Activated CD4-positive, alpha-beta T cell treated with anti-CD3 and anti-CD28 coated beads, Interleukin-2, amount 10 ng/mL, durations not matched to agents 7 days and 5 days (primary cell): ENCODE data around the gene MT3. TPM values are rescaled to one million over a fixed set of nuclear protein-coding genes. Genes with fewer than 3 reads are reported as not detected.
A peak's percentile ranks its signal among the peaks of the same experiment; 100 is the strongest.
"Not testable (repeated sequence)": the region's sequence is repeated elsewhere in the genome, so short reads cannot be mapped to it uniquely, and the experiment has no call there.

ENCODE experiments used
- CTCF ChIA-PET: fragments of 350-600 bp; sonication (Branson Sonifier 250); formaldehyde crosslinking; loops from one replicate; lab custom pipeline; 2021; ENCODE audit warnings: antibody characterized with exemption; lab: Charles Lee
- POLR2A ChIA-PET: fragments of 350-600 bp; sonication (Branson Sonifier 250); formaldehyde crosslinking; loops from one replicate; lab custom pipeline; 2021; ENCODE audit warnings: antibody characterized with exemption; lab: Charles Lee
- DNase-seq: peaks from one replicate; pipeline ENCODE4 v3.0.0-alpha.2; 2020
- H3K27ac Mint-ChIP-seq: one replicate; pipeline ENCODE4 v1.8.0; 2021; ENCODE audit warnings: mild to moderate bottlenecking, moderate library complexity, mixed read lengths
- H3K27me3 Mint-ChIP-seq: one replicate; pipeline ENCODE4 v1.8.0; 2021; ENCODE audit warnings: mixed read lengths
- H3K36me3 Mint-ChIP-seq: one replicate; pipeline ENCODE4 v1.8.0; 2021; ENCODE audit warnings: low read depth, mixed read lengths
- H3K4me1 Mint-ChIP-seq: one replicate; pipeline ENCODE4 v1.8.0; 2021; ENCODE audit warnings: mixed read lengths
- H3K4me3 Mint-ChIP-seq: one replicate; pipeline ENCODE4 v1.8.0; 2021; ENCODE audit warnings: mild to moderate bottlenecking, moderate library complexity, mixed read lengths
- H3K9me3 Mint-ChIP-seq: one replicate; pipeline ENCODE4 v1.8.0; 2021; ENCODE audit warnings: mixed read lengths
- total RNA-seq, 2 experiments: library from RNA; stranded (reverse); gene quantifications; one replicate each; pipeline ENCODE4 v1.2.3, GENCODE V29; 2021

MT3 gene
- total RNA-seq, 2 experiments from 2014 or later, result 3.0 to 3.8 TPM

GRCh38 chr16:56560447-56560846 lies 28.9 kb upstream of the MT3 start:
- CTCF ChIA-PET, result interaction anchor here (1.0 to 1.4 kb wide), 5 partner anchors 10 to 30 kb away, joined by 3 read pairs; no protein-coding TSS in a partner anchor
- POLR2A ChIA-PET, result no interaction called here
- no peaks in the 10 kb centered on the region for H3K4me1 Mint-ChIP-seq
- DNase-seq, result no peak
- no peak overlapping the region for H3K4me3 Mint-ChIP-seq
- H3K36me3 Mint-ChIP-seq, result no peaks in the 10 kb centered on the region
- no peaks in the 10 kb centered on the region for H3K9me3 Mint-ChIP-seq
- H3K27me3 Mint-ChIP-seq, result peaks cover 29% of the 10 kb centered on the region
- no peak overlapping the region for H3K27ac Mint-ChIP-seq

- no peaks in the 10 kb centered on the region for H3K4me1 Mint-ChIP-seq
- ChIA-PET CTCF (interaction anchor here (0.8 to 4.4 kb wide), 6 partner anchors 11 to 220 kb away, joined by 3 to 17 read pairs (median 3); no protein-coding TSS in a partner anchor), POLR2A (no interaction called here)
Measured at GRCh38 chr16:56561126-56561525, 28.2 kb upstream of the MT3 start.

GRCh38 chr16:56564793-56565477 lies 24.4 kb upstream of the MT3 start, which contains the start of gene MT4:
Gene MT4 (plus strand): TSS chr16:56565073. CDS start chr16:56565129, 56 bp downstream.
- ChIA-PET CTCF (interaction anchor here (1.9 to 4.4 kb wide), 2 partner anchors 12 to 137 kb away, joined by 9 to 17 read pairs; no protein-coding TSS in a partner anchor), POLR2A (no interaction called here)
- H3K36me3 Mint-ChIP-seq, result no peaks in the 10 kb centered on the region
- H3K9me3 Mint-ChIP-seq, result no peaks in the 10 kb centered on the region
- no peak for DNase-seq
- no peak within 1 kb of the TSS for H3K27ac Mint-ChIP-seq
- no peak within 1 kb of the TSS for H3K4me3 Mint-ChIP-seq
- peaks cover 4% of the 10 kb centered on the region for H3K4me1 Mint-ChIP-seq
- peaks cover 18% of the 10 kb centered on the region for H3K27me3 Mint-ChIP-seq

More at GRCh38 chr16:56561126-56561525, 28.2 kb upstream of the MT3 start:
- H3K27me3 Mint-ChIP-seq, result peaks cover 24% of the 10 kb centered on the region
- no peaks in the 10 kb centered on the region for H3K9me3 Mint-ChIP-seq
- no peak overlapping the region for H3K27ac Mint-ChIP-seq
- no peaks in the 10 kb centered on the region for H3K36me3 Mint-ChIP-seq
- no peak overlapping the region for H3K4me3 Mint-ChIP-seq
- no peak for DNase-seq

GRCh38 chr16:56569971-56570370 lies 19.4 kb upstream of the MT3 start:
- ChIA-PET POLR2A (no interaction called here), CTCF (no interaction called here)
- DNase-seq, result no peak
- Mint-ChIP-seq H3K4me1 (peaks cover 4% of the 10 kb centered on the region), H3K9me3 (peaks cover 5% of the 10 kb centered on the region), H3K27me3 (peaks cover 13% of the 10 kb centered on the region), H3K4me3 (no peak overlapping the region), H3K36me3 (no peaks in the 10 kb centered on the region), H3K27ac (no peak overlapping the region)

- Mint-ChIP-seq H3K27me3 (peaks cover 12% of the 10 kb centered on the region), H3K4me1 (no peaks in the 10 kb centered on the region), H3K36me3 (no peaks in the 10 kb centered on the region), H3K27ac (no peak overlapping the region), H3K4me3 (no peak overlapping the region), H3K9me3 (peaks cover 5% of the 10 kb centered on the region)
- CTCF ChIA-PET, result interaction anchor here (2.3 kb wide), 1 partner anchor 130 kb away, joined by 11 read pairs; no protein-coding TSS in a partner anchor
- DNase-seq, result no peak
- POLR2A ChIA-PET, result no interaction called here
Measured at GRCh38 chr16:56571525-56571924, 17.8 kb upstream of the MT3 start.

- peaks cover 5% of the 10 kb centered on the region for H3K9me3 Mint-ChIP-seq
- no peak overlapping the region for H3K27ac Mint-ChIP-seq
- DNase-seq, result no peak
- H3K27me3 Mint-ChIP-seq, result peaks cover 9% of the 10 kb centered on the region
- no peak overlapping the region for H3K4me3 Mint-ChIP-seq
- POLR2A ChIA-PET, result no interaction called here
- no peaks in the 10 kb centered on the region for H3K36me3 Mint-ChIP-seq
- CTCF ChIA-PET, result no interaction called here
- peaks cover 9% of the 10 kb centered on the region for H3K4me1 Mint-ChIP-seq
Measured at GRCh38 chr16:56574625-56575024, 14.7 kb upstream of the MT3 start.

GRCh38 chr16:56576585-56577299 lies 12.6 kb upstream of the MT3 start:
- ChIA-PET CTCF (interaction anchor here (0.6 to 4.1 kb wide), 24 partner anchors 10 to 240 kb away, joined by 3 to 41 read pairs (median 4); partner anchors contain the start of genes MT1G, MT2A and MT4), POLR2A (no interaction called here)
- DNase-seq, result peak; percentile 91
- H3K27ac Mint-ChIP-seq, result peak overlapping the region; percentile 78
- no peak overlapping the region for H3K4me3 Mint-ChIP-seq
- peaks cover 9% of the 10 kb centered on the region for H3K4me1 Mint-ChIP-seq
- peaks cover 13% of the 10 kb centered on the region for H3K27me3 Mint-ChIP-seq
- peaks cover 5% of the 10 kb centered on the region for H3K9me3 Mint-ChIP-seq
- H3K36me3 Mint-ChIP-seq, result no peaks in the 10 kb centered on the region

GRCh38 chr16:56577300-56577625 lies 12.1 kb upstream of the MT3 start:
- no peak for DNase-seq
- Mint-ChIP-seq H3K27ac (peak overlapping the region; percentile 78), H3K4me3 (no peak overlapping the region), H3K27me3 (peaks cover 14% of the 10 kb centered on the region), H3K9me3 (peaks cover 5% of the 10 kb centered on the region), H3K36me3 (no peaks in the 10 kb centered on the region), H3K4me1 (peaks cover 9% of the 10 kb centered on the region)
- POLR2A ChIA-PET, result no interaction called here
- CTCF ChIA-PET, result interaction anchor here (0.5 to 4.1 kb wide), 21 partner anchors 9 to 598 kb away, joined by 3 to 41 read pairs (median 3); partner anchors contain the start of genes MT1G, MT2A and MT4

GRCh38 chr16:56580391-56581048 lies 8.8 kb upstream of the MT3 start:
- H3K27ac Mint-ChIP-seq, result no peak overlapping the region
- H3K9me3 Mint-ChIP-seq, result no peaks in the 10 kb centered on the region
- POLR2A ChIA-PET, result no interaction called here
- CTCF ChIA-PET, result no interaction called here
- peaks cover 29% of the 10 kb centered on the region for H3K27me3 Mint-ChIP-seq
- H3K4me3 Mint-ChIP-seq, result no peak overlapping the region
- no peaks in the 10 kb centered on the region for H3K36me3 Mint-ChIP-seq
- no peak for DNase-seq
- peaks cover 9% of the 10 kb centered on the region for H3K4me1 Mint-ChIP-seq

- H3K36me3 Mint-ChIP-seq, H3K9me3 Mint-ChIP-seq, H3K4me3 Mint-ChIP-seq, POLR2A ChIA-PET, DNase-seq, H3K27ac Mint-ChIP-seq, H3K4me1 Mint-ChIP-seq: not testable (repeated sequence)
- CTCF ChIA-PET, result interaction anchor here (1.2 to 2.1 kb wide), 3 partner anchors 19 to 119 kb away, joined by 3 to 10 read pairs (median 3); partner anchors contain the start of gene MT1G
- H3K27me3 Mint-ChIP-seq, result peaks cover 44% of the 10 kb centered on the region
Measured at GRCh38 chr16:56582911-56583310, 6.4 kb upstream of the MT3 start.

- Mint-ChIP-seq H3K9me3 (no peaks in the 10 kb centered on the region), H3K4me3 (no peak overlapping the region), H3K27ac (no peak overlapping the region), H3K36me3 (no peaks in the 10 kb centered on the region), H3K4me1 (no peaks in the 10 kb centered on the region), H3K27me3 (peaks cover 47% of the 10 kb centered on the region)
- DNase-seq, result no peak
- CTCF ChIA-PET, result interaction anchor here (0.7 to 2.1 kb wide), 3 partner anchors 18 to 1147 kb away, joined by 3 to 10 read pairs (median 3); no protein-coding TSS in a partner anchor
- POLR2A ChIA-PET, result no interaction called here
Measured at GRCh38 chr16:56583351-56584168, 5.8 kb upstream of the MT3 start.

GRCh38 chr16:56584276-56584675 lies 5.1 kb upstream of the MT3 start:
- no peak overlapping the region for H3K4me3 Mint-ChIP-seq
- ChIA-PET POLR2A (no interaction called here), CTCF (no interaction called here)
- peaks cover 4% of the 10 kb centered on the region for H3K4me1 Mint-ChIP-seq
- no peak overlapping the region for H3K27ac Mint-ChIP-seq
- H3K9me3 Mint-ChIP-seq, result no peaks in the 10 kb centered on the region
- H3K36me3 Mint-ChIP-seq, result no peaks in the 10 kb centered on the region
- no peak for DNase-seq
- H3K27me3 Mint-ChIP-seq, result peaks cover 50% of the 10 kb centered on the region
